ENCODE results near the gene ACKR2. TPM values are rescaled to one million over a fixed set of nuclear protein-coding genes. Genes with fewer than 3 reads are reported as not detected.

The ACKR2 gene
- total and polyA plus RNA-seq, 2 donors = 0.14 to 0.82 TPM

- H3K27me3 ChIP-seq (ENCODE audit: control insufficient read depth in 2 of 2, insufficient read depth in 1 of 2, low read length in 1 of 2) = no peaks in the 10 kb centered on the region
- 98% methylated on average over 8 of the region's 8 CpGs for WGBS
- no peak for DNase-seq (ENCODE audit: low read depth in 6 of 9, low spot score in 9 of 9)
- H3K4me1 ChIP-seq (ENCODE audit: control insufficient read depth in 2 of 2, insufficient read depth in 2 of 2, low read length in 2 of 2) = no peaks in the 10 kb centered on the region
- peaks cover 2 to 16% of the 10 kb centered on the region in 2 donors for H3K9me3 ChIP-seq (ENCODE audit: control insufficient read depth in 2 of 2, insufficient read depth in 1 of 2, low read length in 1 of 2)
- no peak overlapping the region for H3K27ac ChIP-seq (ENCODE audit: low read depth in 1 of 2, low read length in 1 of 2)
- no peak overlapping the region for H3K4me3 ChIP-seq (ENCODE audit: low read length in 2 of 2)
- H3K36me3 ChIP-seq (ENCODE audit: control insufficient read depth in 2 of 2, insufficient read depth in 2 of 2, low read length in 1 of 2) = no peaks in the 10 kb centered on the region
Observed at GRCh38 chr3:42914771-42915515, 105.7 kb downstream of the ACKR2 start.

Other genes with a start within 250 kb of the ACKR2 start
- 20.9 TPM for gene SEC22C, start 227.5 kb upstream of the ACKR2 start, total RNA-seq
- gene SEC22C, start 227.5 kb upstream of the ACKR2 start, polyA plus RNA-seq = 24.9 TPM
- gene SS18L2, start 218.6 kb upstream of the ACKR2 start, total RNA-seq = 39.9 TPM
- 88.1 TPM for gene SS18L2, start 218.6 kb upstream of the ACKR2 start, polyA plus RNA-seq
- 32.1 TPM for gene NKTR, start 208.8 kb upstream of the ACKR2 start, total RNA-seq
- 52.9 TPM for gene NKTR, start 208.8 kb upstream of the ACKR2 start, polyA plus RNA-seq
- 2.5 TPM for gene ZBTB47, start 155.7 kb upstream of the ACKR2 start, total RNA-seq
- 5.1 TPM for gene ZBTB47, start 155.7 kb upstream of the ACKR2 start, polyA plus RNA-seq
- 0.14 TPM for gene KLHL40, start 123.9 kb upstream of the ACKR2 start, total RNA-seq
- 0.16 TPM for gene KLHL40, start 123.9 kb upstream of the ACKR2 start, polyA plus RNA-seq
- gene HHATL, start 106.6 kb upstream of the ACKR2 start, total RNA-seq = 1.7 TPM
- gene HHATL, start 106.6 kb upstream of the ACKR2 start, polyA plus RNA-seq = 3.7 TPM
- 0.94 TPM for gene CCDC13, start 36.2 kb upstream of the ACKR2 start, total RNA-seq
- 0.59 TPM for gene CCDC13, start 36.2 kb upstream of the ACKR2 start, polyA plus RNA-seq
- 82.9 TPM for gene HIGD1A, start 5.0 kb upstream of the ACKR2 start, total RNA-seq
- gene HIGD1A, start 5.0 kb upstream of the ACKR2 start, polyA plus RNA-seq = 155 TPM
- not detected for gene CYP8B1, start 66.4 kb downstream of the ACKR2 start, total RNA-seq
- 0.02 TPM for gene CYP8B1, start 66.4 kb downstream of the ACKR2 start, polyA plus RNA-seq
- 2.8 TPM for gene ZNF662, start 96.7 kb downstream of the ACKR2 start, total RNA-seq
- 5.5 TPM for gene ZNF662, start 96.7 kb downstream of the ACKR2 start, polyA plus RNA-seq
- gene GASK1A, start 169.9 kb downstream of the ACKR2 start, total RNA-seq = 1.5 TPM
- 1.0 TPM for gene GASK1A, start 169.9 kb downstream of the ACKR2 start, polyA plus RNA-seq

Measured in thymus (tissue), 11 donors.